Measurements from ENCODE around the gene CYP27C1. TPM values are rescaled to one million over a fixed set of nuclear protein-coding genes. Genes with fewer than 3 reads are reported as not detected.

The CYP27C1 gene
- total RNA-seq, 4 donors from 2014 or later = 0.24 to 0.44 (median 0.37) TPM; not detected in 1

GRCh38 chr2:127162261-127163089 lies 57.6 kb downstream of the CYP27C1 start:
- no peak for ATAC-seq (ENCODE audit: low FRiP score)
- TF ChIP-seq CTCF (IDR thresholded peaks at IDR 0.05) = no peak
- no peak for DNase-seq (ENCODE audit: low spot score)

GRCh38 chr2:127161176-127162136 lies 58.6 kb downstream of the CYP27C1 start:
- no peak for TF ChIP-seq CTCF (IDR thresholded peaks at IDR 0.05)
- DNase-seq (ENCODE audit: low spot score) (no peak), ATAC-seq (ENCODE audit: low FRiP score) (no peak)

- DNase-seq (ENCODE audit: low spot score) (no peak), ATAC-seq (ENCODE audit: low FRiP score) (no peak)
- TF ChIP-seq CTCF (IDR thresholded peaks at IDR 0.05) = no peak
These were observed 59.4 kb downstream of the CYP27C1 start for GRCh38 chr2:127160676-127161075.

GRCh38 chr2:127159543-127159942 lies 60.6 kb downstream of the CYP27C1 start:
- ATAC-seq (ENCODE audit: low FRiP score) = no peak
- DNase-seq (ENCODE audit: low spot score) = no peak
- TF ChIP-seq CTCF (IDR thresholded peaks at IDR 0.05) = no peak

- no peak for DNase-seq (ENCODE audit: low spot score)
- TF ChIP-seq CTCF (IDR thresholded peaks at IDR 0.05) = no peak
- ATAC-seq (ENCODE audit: low FRiP score) = no peak
These were observed 61.3 kb downstream of the CYP27C1 start for GRCh38 chr2:127158614-127159290.

GRCh38 chr2:127157651-127158485 lies 62.2 kb downstream of the CYP27C1 start:
- ATAC-seq (ENCODE audit: low FRiP score) (no peak), DNase-seq (ENCODE audit: low spot score) (no peak)
- TF ChIP-seq CTCF (IDR thresholded peaks at IDR 0.05) = no peak
